GM12891 (cell line): Measurements from ENCODE around the gene CNIH3.
A peak's percentile ranks its signal among the peaks of the same experiment; 100 is the strongest.

Experiments used
- DNase-seq: peaks from one replicate; pipeline ENCODE4 v3.0.0; 2011; ENCODE audit warnings: low spot score; ENCODE audit not compliant: insufficient read length
- FAIRE-seq: peaks from 2 replicates; lab custom pipeline; 2011; peaks lifted over from hg19 to GRCh38; lab: Jason Lieb, UNC
- PAX5 ChIP-seq: IDR thresholded peaks from 2 replicates; pipeline ENCODE4 v1.6.1; 2011; ENCODE audit warnings: low read length, moderate library complexity, mild to moderate bottlenecking; ENCODE audit not compliant: insufficient read depth, severe bottlenecking
- POLR2A ChIP-seq: IDR thresholded peaks from 2 replicates; pipeline ENCODE4 v1.6.1; 2011; ENCODE audit warnings: low read depth, low read length, control low read depth
- POLR2AphosphoS5 ChIP-seq: IDR thresholded peaks from 2 replicates; pipeline ENCODE4 v1.6.1; 2011; ENCODE audit warnings: low read depth, low read length, control low read depth
- POU2F2 ChIP-seq: IDR thresholded peaks from 2 replicates; pipeline ENCODE4 v1.6.1; 2011; ENCODE audit warnings: low read depth, mild to moderate bottlenecking, control low read depth, low read length, moderate library complexity
- SPI1 ChIP-seq: IDR thresholded peaks from 2 replicates; pipeline ENCODE4 v1.6.1; 2011; ENCODE audit warnings: low read depth, low read length, control low read depth
- TAF1 ChIP-seq: IDR thresholded peaks from 2 replicates; pipeline ENCODE4 v1.6.1; 2011; ENCODE audit warnings: low read depth, low read length, control low read depth

Gene CNIH3

DNA sequence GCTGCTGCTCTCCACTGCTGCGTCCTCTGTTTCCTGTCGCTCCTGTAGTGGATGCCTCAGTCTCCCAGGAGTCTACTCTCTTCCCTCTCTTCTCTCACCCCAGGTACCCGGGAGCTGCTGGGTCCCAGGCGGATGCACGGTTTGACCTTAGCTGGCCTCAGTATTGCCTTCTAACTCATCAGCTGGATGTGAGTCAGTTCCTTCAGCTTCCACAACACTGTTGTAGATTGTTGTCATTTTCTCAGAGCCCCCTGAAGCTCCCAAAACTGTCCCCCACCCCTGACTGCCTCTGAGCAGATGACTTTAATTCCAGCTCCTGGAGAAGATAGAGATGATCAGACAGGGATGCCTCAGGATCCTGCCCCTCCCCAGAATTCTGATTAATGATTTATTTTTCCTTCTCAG, 7.2 kb downstream of the CNIH3 start:
- FAIRE-seq: no peak
- TF ChIP-seq POLR2A: no peak
- no peak for TF ChIP-seq PAX5
- no peak for TF ChIP-seq TAF1
- no peak for TF ChIP-seq SPI1
- no peak for TF ChIP-seq POU2F2
- TF ChIP-seq POLR2AphosphoS5: no peak
- no peak for DNase-seq

DNA sequence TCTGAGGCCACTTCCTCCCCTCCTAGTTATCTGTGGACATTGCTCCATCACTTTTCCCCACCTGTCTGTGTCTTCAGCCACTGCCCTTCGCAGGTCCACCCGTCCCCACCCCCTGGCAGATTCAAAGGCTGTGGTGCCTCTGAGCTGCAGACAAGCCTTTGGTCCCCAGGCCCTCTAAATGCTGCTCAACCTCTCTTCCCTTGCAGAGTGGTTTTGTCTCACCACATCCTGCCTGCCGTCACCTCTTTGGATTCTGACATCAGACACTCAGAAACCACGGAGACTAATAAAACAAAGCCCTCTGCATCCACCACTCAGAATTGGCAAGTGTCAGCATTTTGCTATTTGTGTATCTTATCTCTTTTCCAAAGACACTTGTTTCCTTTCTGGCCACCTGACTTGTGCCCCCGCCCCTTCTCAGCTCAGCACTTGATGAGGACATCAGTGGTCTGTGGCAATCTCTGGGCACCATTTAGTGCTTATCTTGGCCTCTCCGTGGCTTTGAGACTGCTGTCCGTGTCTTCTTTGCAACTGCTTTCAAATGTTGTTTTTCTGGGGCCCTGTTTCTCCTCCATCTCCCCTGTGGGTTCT, 7.7 kb downstream of the CNIH3 start:
- FAIRE-seq: peak; percentile 59
- no peak for TF ChIP-seq POU2F2
- TF ChIP-seq SPI1: 0 out of 2 replicates have a peak, but pooled peaks have one; percentile 0
- DNase-seq: peak; percentile 41

DNA sequence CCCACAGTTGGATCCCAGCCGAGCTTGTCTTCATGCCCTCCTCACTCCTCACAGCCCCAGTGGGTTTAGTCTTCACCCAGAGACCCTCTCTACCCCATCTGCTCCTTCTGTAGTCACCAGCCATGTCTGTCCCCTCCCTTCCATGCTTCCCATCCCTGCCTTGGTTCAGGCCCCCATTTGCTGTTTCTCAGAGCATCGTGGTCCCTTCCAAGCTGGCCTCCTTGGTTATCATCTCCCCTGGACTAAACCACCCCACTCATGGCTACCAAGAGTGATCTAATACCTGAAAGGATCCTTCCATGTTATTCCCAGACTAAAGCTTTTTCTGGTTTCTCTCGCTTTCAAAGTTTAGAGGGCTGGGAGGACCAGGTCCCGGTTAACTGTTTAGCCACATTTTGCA, 8.3 kb downstream of the CNIH3 start:
- FAIRE-seq: no peak
- TF ChIP-seq POLR2A: no peak
- TF ChIP-seq PAX5: no peak
- TF ChIP-seq SPI1: no peak
- TF ChIP-seq POLR2AphosphoS5: no peak
- no peak for TF ChIP-seq POU2F2
- no peak for TF ChIP-seq TAF1
- DNase-seq: no peak

DNA sequence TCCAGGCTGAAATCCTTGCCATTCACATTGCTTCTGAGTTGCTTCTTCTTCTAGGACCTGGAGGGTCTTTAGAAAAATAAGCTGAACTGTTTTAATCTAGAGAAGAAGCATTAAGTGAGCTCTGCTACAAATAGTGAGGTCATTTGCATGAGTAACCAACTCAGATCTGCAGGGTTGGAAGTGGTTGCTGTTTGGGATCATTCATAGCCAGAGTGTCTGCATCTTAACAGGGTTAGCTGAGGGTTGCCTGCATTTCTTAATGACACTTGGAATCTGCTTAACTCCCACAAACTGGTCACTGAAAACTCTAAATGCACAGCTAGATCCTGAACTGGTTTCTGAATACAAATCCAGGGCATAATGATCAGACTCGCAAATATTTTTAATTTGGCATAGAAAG, 9.9 kb downstream of the CNIH3 start:
- no peak for FAIRE-seq
- no peak for DNase-seq
- no peak for TF ChIP-seq POU2F2
- no peak for TF ChIP-seq SPI1
- TF ChIP-seq POLR2A: no peak
- no peak for TF ChIP-seq TAF1
- no peak for TF ChIP-seq POLR2AphosphoS5
- no peak for TF ChIP-seq PAX5

DNA sequence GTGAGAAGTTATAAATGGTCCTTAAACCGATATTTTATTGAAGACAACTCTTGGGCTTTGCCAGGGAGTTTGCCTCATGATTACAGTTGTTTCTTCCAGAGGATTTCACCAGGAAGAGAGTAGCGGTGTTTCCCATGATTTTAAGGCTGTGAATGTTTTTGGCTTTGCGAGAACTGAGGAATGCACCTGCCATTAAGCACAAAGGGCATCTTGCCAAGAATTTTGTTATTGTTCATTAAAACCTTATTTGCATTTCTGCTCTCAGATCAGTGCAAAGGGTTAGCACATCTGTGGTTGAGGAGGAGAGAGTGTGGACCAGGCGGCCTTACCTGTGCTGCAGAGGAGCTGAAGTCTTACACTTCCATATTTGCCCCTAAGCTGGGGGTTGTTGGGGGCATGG, 13.8 kb downstream of the CNIH3 start:
- no peak for FAIRE-seq
- DNase-seq: no peak
- TF ChIP-seq PAX5 (no peak), SPI1 (no peak), POLR2AphosphoS5 (no peak), POLR2A (no peak), POU2F2 (no peak), TAF1 (no peak)

DNA sequence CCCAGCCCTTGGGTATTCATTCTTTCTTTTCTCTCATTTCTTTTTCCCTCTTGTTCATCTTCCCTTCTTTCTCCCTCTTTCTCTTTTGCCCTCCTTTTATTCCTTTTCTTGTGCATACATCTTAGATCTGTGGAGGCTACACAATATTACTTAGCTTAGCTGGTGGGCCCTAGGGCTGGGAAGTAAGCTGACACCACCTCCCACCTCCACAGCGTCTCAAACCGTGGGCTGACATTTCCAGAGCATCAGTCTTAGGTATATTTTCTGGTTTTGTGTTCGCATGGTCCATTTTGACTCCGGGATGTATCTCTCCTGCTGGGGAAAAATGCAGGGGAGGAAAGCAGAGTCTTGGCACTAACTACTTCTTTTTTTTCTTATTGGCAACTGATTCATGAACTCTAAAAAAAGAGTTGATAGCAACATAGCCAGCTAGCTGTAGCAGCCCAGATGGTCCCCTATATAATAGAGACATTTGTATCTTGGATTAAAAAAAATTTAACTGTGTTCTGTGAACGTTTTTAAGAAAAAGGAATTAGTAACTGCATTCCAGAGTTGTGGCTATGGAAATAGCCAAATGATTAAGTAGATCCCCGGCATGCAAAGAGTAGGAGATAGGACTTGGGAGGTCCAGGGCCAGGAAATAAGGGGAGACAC, 15.5 kb downstream of the CNIH3 start:
- DNase-seq (no peak), FAIRE-seq (no peak)
- TF ChIP-seq POLR2A (no peak), POU2F2 (no peak), TAF1 (no peak), PAX5 (no peak)

DNA sequence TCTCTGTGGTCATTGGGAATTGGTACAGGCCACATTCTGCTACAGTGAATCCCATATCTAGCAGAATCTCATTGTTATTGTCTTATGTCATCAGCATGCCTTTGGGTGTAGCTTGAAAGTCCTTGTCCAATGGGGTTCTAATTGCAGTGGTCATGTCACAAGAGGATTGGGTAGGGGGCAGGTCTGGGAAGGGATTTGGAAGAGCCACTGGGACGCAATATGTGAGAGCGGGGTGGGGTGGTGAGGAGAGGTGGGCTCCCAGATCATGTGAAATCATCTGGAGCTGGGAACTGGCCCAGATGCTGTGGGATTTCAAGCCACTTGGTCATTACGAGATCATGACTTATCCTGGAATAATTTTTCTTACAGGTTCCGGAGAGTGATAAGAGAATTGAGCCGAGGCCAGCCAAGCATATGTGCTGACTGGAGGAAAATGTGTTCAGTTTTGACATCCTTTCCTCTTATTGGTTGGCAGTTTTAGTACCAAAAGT, 16.3 kb downstream of the CNIH3 start:
- no peak for TF ChIP-seq TAF1
- no peak for TF ChIP-seq PAX5
- no peak for TF ChIP-seq SPI1
- TF ChIP-seq POU2F2: no peak
- TF ChIP-seq POLR2AphosphoS5: no peak
- TF ChIP-seq POLR2A: no peak
- DNase-seq (no peak), FAIRE-seq (no peak)

DNA sequence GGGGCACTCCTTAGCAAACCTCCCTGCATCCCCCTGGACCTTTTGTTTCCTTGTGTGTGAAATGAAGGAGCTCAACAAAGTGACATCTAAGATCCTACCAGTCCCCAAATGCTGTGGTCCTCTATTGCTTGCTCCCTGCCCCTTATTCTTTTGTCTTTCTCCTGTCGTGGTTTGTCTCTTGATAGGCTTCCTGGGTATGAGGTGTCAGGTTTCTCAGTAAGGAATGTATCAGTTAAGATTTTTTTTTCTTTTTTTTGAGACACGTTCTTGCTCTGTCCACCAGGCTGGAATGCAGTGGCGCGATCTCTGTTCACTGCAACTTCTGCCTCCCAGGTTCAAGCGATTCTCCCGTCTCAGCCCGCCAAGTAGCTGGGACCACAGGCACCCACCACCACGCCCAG, 16.8 kb downstream of the CNIH3 start:
- TF ChIP-seq PAX5 (no peak), POLR2AphosphoS5 (no peak), POLR2A (no peak), POU2F2 (no peak), SPI1 (no peak), TAF1 (no peak)
- DNase-seq (no peak), FAIRE-seq (no peak)

DNA sequence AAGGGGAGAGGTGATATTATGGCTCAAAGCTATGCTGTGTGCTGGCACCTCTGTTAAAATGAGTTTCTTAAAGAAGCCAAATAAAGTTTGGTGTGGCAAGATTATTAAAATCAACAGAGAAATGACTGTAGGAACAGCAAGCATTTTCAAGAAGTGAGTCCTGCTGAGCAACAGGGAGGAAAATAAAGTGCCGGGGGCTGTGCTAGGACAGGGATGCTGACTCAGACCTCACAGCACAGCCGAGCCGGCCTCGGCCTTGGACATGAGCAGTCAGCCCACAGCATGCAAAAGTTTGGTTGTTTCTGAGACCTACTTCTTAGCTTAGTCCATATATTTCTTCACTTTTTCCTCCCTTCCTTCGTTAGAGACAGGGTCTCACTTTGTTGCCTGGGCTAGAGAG, 19.2 kb downstream of the CNIH3 start:
- no peak for FAIRE-seq
- TF ChIP-seq SPI1 (no peak), TAF1 (no peak), POLR2A (no peak), PAX5 (no peak), POLR2AphosphoS5 (no peak), POU2F2 (no peak)
- no peak for DNase-seq
